ENCODE measurements around the gene WIPF2.

DNA sequence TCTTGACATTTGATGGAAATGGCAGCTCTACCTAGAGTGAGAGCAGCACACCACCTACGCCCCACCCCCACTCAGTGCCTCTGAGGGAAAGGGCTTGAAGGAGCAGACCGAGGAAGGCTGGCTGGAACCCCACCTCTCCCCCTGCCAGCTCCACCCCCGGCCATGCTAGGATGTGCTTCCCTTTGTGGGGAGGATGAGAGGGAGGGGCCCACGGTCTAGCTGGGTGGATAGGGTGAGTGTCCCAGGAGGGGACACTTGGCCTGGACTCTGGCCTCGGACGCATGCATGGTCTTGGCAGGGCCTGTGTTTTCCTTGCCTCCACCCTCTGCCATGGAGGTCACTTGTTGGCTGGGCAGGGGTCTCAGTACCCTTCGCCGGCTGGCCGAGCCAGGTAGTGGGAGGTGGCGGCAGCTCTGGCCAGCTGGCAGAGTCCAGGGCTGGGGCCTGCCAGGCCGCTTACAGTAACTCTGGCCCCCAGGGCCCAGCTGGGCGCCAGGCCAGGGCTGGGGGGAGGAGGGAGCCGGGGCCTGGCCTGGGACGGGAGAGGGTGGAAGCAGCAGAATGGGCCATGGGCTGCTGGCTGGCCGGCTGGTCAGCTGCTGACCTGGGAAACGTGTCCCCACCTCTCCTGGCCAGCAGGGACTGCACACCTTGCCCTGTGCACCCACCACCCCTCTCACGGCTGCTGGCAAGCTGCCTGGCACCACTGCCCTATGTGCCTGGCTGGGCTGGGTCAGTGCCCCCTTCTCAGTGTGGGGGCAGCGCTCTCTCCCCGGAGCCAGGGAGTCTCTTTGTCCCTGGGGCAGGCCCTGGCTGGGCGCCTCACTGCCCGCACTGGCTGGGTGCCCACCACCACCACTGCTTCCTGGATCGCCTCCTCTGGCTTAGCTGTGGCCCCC is 112.9 kb downstream of the WIPF2 start:
- TF ChIP-seq, protein P1, sequence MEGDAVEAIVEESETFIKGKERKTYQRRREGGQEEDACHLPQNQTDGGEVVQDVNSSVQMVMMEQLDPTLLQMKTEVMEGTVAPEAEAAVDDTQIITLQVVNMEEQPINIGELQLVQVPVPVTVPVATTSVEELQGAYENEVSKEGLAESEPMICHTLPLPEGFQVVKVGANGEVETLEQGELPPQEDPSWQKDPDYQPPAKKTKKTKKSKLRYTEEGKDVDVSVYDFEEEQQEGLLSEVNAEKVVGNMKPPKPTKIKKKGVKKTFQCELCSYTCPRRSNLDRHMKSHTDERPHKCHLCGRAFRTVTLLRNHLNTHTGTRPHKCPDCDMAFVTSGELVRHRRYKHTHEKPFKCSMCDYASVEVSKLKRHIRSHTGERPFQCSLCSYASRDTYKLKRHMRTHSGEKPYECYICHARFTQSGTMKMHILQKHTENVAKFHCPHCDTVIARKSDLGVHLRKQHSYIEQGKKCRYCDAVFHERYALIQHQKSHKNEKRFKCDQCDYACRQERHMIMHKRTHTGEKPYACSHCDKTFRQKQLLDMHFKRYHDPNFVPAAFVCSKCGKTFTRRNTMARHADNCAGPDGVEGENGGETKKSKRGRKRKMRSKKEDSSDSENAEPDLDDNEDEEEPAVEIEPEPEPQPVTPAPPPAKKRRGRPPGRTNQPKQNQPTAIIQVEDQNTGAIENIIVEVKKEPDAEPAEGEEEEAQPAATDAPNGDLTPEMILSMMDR (IDR thresholded peaks at IDR 0.05 in 2 of 3, conservative IDR thresholded peaks at IDR 0.05 in 1 of 3; ENCODE audit: borderline replicate concordance in 1 of 3, insufficient read depth in 1 of 3, low read depth in 2 of 3, low read length in 2 of 3) = no peak
- TF ChIP-seq POLR2A (IDR thresholded peaks at IDR 0.05; ENCODE audit: borderline replicate concordance, extremely low read depth, insufficient read depth, insufficient read length) (no peak), MAX (IDR thresholded peaks at IDR 0.05) (no peak), YY1 (IDR thresholded peaks at IDR 0.05; ENCODE audit: extremely low read depth, insufficient replicate concordance, low read depth, low read length) (no peak), ZNF274 (IDR thresholded peaks at IDR 0.05; ENCODE audit: low read depth, low read length) (no peak)
- TF ChIP-seq, protein P2, sequence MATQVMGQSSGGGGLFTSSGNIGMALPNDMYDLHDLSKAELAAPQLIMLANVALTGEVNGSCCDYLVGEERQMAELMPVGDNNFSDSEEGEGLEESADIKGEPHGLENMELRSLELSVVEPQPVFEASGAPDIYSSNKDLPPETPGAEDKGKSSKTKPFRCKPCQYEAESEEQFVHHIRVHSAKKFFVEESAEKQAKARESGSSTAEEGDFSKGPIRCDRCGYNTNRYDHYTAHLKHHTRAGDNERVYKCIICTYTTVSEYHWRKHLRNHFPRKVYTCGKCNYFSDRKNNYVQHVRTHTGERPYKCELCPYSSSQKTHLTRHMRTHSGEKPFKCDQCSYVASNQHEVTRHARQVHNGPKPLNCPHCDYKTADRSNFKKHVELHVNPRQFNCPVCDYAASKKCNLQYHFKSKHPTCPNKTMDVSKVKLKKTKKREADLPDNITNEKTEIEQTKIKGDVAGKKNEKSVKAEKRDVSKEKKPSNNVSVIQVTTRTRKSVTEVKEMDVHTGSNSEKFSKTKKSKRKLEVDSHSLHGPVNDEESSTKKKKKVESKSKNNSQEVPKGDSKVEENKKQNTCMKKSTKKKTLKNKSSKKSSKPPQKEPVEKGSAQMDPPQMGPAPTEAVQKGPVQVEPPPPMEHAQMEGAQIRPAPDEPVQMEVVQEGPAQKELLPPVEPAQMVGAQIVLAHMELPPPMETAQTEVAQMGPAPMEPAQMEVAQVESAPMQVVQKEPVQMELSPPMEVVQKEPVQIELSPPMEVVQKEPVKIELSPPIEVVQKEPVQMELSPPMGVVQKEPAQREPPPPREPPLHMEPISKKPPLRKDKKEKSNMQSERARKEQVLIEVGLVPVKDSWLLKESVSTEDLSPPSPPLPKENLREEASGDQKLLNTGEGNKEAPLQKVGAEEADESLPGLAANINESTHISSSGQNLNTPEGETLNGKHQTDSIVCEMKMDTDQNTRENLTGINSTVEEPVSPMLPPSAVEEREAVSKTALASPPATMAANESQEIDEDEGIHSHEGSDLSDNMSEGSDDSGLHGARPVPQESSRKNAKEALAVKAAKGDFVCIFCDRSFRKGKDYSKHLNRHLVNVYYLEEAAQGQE (IDR thresholded peaks at IDR 0.05; ENCODE audit: low read depth) = no peak

Data from HCT116 (cell line).